Measurements from ENCODE around the gene TMEM196.

- no peak for TF ChIP-seq CTCF (conservative IDR thresholded peaks at IDR 0.05; ENCODE audit: low read depth in 2 of 2)
- TF ChIP-seq NANOG (IDR thresholded peaks at IDR 0.05; ENCODE audit: borderline replicate concordance) = no peak
- TF ChIP-seq POLR2AphosphoS5 (IDR thresholded peaks at IDR 0.05; ENCODE audit: low read depth) = no peak; the same call in 1 of the 2 replicates
- no peak for TF ChIP-seq EZH2phosphoT487 (IDR thresholded peaks at IDR 0.05; ENCODE audit: unreplicated experiment)
- no peak for TF ChIP-seq EZH2 (IDR thresholded peaks at IDR 0.05; ENCODE audit: low read depth, unreplicated experiment)
- TF ChIP-seq CREB1 (CRISPR knock-in tag; IDR thresholded peaks at IDR 0.05; ENCODE audit: low read depth) = no peak
These were observed 1.1 kb downstream of the TMEM196 start for GRCh38 chr7:19772306-19772705.

Measured in GM23338 (cell line).